GM13977 (cell line): ENCODE data around the gene ADAM10.
"Not testable (repeated sequence)": the region's sequence is repeated elsewhere in the genome, so short reads cannot be mapped to it uniquely, and the experiment has no call there.

Experiments used
- DNase-seq: peaks from one replicate; pipeline ENCODE4 v3.0.0; 2012; ENCODE audit warnings: low spot score
- in situ Hi-C: fragments of 300-500 bp; cut with MboI; formaldehyde crosslinking; loops from one replicate; pipeline ENCODE4 v1.12.0; 2022; ENCODE audit warnings: low sequenced_read_pairs, low pct_unique_long_range_greater_than_20kb, mixed read lengths, inconsistent platforms; ENCODE audit not compliant: unreplicated experiment
- TF ChIP-seq, protein P1 (sequence below): IDR thresholded peaks from 2 replicates; pipeline ENCODE4 v1.5.1; 2012; ENCODE audit warnings: mild to moderate bottlenecking, control low read depth; ENCODE audit not compliant: insufficient read depth; ENCODE audit errors: extremely low read depth, missing control alignments

ADAM10 gene

DNA sequence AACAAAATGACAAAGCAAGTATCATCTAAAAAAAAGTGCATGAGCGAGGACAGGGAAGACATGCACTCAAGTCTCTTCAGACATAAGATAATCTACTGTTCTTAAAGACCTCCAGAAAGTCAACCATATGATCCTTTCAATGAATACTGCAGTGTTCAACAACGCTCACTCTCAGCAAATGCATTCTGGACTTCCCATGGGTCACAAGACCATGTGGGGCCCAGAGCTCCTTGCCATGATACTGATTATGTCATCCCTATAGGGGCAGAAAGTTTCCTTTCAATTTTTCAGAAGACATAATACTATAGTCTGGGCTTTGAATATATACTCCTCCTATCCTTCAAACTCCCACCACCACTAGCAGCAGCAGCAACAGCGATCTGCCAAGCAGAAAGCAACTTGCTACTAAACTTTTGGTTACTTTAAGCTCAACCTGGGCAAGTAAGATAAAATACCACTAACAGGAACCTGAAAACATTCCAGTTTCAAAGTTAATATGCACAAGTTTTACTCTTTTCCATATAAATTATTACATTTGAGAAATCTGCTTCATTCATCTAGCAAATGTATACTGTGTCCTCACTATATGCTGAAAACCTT lies 143.5 kb downstream of the ADAM10 start:
- TF ChIP-seq, protein P1, sequence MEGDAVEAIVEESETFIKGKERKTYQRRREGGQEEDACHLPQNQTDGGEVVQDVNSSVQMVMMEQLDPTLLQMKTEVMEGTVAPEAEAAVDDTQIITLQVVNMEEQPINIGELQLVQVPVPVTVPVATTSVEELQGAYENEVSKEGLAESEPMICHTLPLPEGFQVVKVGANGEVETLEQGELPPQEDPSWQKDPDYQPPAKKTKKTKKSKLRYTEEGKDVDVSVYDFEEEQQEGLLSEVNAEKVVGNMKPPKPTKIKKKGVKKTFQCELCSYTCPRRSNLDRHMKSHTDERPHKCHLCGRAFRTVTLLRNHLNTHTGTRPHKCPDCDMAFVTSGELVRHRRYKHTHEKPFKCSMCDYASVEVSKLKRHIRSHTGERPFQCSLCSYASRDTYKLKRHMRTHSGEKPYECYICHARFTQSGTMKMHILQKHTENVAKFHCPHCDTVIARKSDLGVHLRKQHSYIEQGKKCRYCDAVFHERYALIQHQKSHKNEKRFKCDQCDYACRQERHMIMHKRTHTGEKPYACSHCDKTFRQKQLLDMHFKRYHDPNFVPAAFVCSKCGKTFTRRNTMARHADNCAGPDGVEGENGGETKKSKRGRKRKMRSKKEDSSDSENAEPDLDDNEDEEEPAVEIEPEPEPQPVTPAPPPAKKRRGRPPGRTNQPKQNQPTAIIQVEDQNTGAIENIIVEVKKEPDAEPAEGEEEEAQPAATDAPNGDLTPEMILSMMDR = no peak
- DNase-seq = no peak
- in situ Hi-C loops = no loop called here

DNA sequence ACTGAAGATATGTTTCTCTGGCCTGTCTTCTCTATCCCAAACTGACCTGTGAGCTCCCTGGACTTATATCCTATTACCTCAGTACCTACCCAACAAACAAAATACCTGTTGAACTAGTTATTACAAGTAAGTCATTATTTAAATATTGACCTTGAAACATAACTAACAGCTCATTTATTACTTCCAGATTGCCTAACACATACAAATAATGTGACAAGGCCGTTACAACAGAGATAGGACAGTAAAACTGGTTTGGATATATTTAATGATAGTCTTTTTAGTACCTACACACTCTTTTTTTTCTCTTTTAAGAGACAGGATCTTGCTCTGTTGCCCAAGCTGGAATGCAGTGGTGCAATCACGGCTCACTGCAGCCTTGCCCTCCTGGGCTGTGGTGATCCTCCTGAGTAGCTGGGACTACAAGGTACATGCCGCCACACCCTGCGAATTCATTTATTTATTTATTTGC lies 145.0 kb downstream of the ADAM10 start:
- in situ Hi-C loops = no loop called here
- DNase-seq = no peak
- TF ChIP-seq, protein P1 = no peak

DNA sequence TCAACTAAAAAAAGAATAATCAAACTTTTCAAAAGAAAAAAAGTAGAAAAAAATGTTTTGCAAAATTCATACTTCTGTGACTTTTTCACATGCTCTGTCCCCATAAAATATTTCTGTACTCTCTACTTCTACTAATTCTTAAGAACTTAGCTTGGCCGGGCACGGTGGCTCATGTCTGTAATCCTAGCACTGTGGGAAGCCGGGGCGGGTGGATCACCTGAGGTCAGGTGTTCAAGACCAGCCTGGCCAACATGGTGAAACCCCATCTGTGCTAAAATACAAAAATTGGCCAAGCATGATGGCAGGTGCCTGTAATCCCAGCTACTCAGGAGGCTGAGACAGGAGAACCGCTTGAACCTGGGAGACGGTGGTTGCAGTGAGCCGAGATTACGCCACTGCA lies 145.6 kb downstream of the ADAM10 start:
- not testable (repeated sequence) for DNase-seq

DNA sequence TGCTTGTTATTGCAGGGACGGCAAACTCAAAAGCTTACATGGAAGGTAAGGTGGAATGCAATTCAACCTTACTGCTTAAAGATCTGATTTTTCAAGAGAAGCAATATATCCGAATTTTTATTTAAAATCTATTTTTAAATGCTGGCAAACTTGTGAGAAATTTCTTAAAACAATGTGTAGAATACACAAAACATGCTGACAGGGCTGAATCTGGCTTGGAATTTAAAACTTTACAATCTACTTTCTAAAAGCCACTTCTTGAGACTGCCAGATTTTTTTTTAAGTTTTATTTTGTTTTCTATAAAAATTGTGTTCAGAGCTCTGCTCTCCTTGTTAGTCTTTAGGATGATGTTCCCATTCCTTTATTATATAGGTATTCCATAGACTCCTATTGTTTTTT lies 146.7 kb downstream of the ADAM10 start:
- TF ChIP-seq, protein P1 = no peak
- no peak for DNase-seq
- in situ Hi-C loops = no loop called here

More for the DNA sequence above, 145.6 kb downstream of the ADAM10 start:
- in situ Hi-C loops = not testable (repeated sequence)

DNA sequence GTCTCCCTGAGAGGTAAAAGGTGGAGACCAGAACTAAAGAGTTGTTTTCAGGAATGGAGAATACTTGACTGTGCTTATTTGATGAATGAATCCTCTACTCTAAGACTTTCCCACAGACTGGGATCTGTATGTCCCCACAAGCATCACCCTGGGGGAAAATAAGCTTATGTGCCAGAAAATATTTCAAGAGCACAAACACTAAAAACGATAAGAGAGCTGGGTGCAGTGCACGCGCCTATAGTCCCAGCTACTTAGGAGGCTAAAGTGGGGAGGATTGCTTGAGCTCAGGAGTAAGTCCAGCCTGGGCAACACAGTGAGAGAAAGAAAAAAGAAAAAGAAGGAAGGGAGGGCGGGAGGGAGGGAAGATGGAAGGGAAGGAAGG lies 150.7 kb downstream of the ADAM10 start:
- in situ Hi-C loops = no loop called here
- no peak for DNase-seq
- TF ChIP-seq, protein P1 = no peak

DNA sequence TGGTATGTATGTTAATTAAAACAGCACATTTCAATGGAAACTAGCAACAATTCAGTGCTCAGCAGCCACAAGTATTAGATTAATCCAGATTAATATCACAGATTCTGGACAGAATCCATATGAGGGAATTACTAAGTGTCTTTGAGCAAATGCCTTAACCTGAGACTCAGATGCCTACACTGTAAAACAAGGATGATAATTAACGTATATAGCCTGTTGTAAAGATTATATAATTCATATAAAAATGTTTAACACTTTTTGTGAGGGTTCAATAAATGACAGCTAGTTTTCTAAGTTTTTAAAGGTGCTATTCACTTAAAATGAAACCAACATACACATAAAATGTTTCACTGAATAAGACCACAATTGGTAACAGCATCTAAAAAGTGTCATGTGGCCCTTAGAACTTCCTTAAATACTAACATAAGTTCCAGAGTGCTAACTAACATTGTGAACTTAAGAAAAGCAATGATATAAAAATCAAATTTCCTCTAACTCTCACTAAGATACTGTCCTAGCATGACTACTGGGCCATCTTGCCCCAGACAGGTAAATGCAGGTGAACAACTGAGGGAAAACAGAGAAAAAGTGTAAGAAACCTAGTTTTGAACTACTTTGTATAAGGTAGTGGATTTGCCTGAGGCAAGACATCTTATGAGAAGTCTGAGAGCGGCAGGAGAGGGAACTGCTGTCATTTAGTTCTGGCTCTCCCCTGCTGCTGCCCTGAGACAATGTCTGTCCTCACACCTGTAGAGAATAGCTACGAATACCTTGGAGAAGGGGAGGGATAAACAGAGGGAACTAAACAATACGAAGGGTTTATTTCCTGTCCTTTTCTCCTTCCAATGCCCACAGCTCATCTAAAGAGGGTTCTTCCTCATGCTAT lies 151.3 kb downstream of the ADAM10 start:
- DNase-seq = no peak
- TF ChIP-seq, protein P1 = no peak
- in situ Hi-C loops = no loop called here

DNA sequence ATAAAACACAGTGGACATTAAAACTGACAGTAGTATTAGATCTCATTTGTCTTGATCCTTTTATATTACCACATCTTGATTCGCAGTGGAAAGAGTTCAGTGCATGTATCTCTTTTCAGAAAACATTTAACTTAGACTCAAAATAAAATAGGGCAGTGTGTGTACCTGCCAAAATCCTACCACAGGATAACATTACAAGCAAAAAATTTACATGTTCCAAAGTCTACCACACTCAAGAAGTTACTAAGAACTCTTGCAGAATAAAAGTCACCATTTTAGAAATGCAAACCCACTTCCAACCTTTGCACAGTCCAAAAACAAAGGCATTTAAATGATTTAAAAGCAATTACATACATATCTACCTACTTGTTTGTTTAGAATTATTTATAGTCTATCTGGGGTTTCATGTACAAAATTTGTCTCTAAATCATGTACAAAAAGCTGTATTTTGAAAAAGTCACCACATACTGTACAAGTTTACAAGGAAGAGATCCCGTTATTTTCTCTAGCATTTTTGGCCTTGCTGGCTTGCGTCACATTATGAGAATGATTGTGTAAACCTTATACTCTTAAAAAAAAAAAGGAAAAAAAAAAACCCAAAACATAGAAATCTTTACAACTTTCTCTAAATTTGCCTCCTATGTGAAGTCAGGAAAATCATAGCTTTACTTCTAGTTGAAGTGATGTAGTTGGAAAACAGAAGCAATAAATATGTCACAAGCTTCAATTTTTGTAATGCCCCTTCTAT lies 153.8 kb downstream of the ADAM10 start:
- no peak for DNase-seq
- TF ChIP-seq, protein P1 = no peak
- in situ Hi-C loops = no loop called here
